Measurements from ENCODE around the gene CACNB2.

GRCh38 chr10:18367840-18368239, 227.6 kb downstream of the CACNB2 start:
- TF ChIP-seq, protein P1, sequence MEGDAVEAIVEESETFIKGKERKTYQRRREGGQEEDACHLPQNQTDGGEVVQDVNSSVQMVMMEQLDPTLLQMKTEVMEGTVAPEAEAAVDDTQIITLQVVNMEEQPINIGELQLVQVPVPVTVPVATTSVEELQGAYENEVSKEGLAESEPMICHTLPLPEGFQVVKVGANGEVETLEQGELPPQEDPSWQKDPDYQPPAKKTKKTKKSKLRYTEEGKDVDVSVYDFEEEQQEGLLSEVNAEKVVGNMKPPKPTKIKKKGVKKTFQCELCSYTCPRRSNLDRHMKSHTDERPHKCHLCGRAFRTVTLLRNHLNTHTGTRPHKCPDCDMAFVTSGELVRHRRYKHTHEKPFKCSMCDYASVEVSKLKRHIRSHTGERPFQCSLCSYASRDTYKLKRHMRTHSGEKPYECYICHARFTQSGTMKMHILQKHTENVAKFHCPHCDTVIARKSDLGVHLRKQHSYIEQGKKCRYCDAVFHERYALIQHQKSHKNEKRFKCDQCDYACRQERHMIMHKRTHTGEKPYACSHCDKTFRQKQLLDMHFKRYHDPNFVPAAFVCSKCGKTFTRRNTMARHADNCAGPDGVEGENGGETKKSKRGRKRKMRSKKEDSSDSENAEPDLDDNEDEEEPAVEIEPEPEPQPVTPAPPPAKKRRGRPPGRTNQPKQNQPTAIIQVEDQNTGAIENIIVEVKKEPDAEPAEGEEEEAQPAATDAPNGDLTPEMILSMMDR (IDR thresholded peaks at IDR 0.05) = no peak
- no peak for TF ChIP-seq POLR2A (IDR thresholded peaks at IDR 0.05)

Measured in adrenal gland (tissue), 5 donors.